Transverse colon (tissue), 4 donors: ENCODE results near the gene KRT33A.

Experiments used
- POLR2A ChIP-seq: fragments of 450-650 bp; IDR thresholded peaks from one replicate; pipeline ENCODE4 v1.6.1; 2016; ENCODE audit warnings: antibody characterized with exemption, mild to moderate bottlenecking, moderate library complexity
- POLR2AphosphoS5 ChIP-seq, 3 donors: sonication (generic); formaldehyde crosslinking; IDR thresholded peaks; one replicate each; pipeline ENCODE4 v1.6.1; 2016; ENCODE audit warnings: antibody characterized with exemption in 3 of 3
- TF ChIP-seq, protein P1 (sequence below), 5 experiments: fragments of 200-600 bp in 3 of 5; fragments of 450-650 bp in 2 of 5; sonication (generic) in 3 of 5; IDR thresholded peaks; 1 replicate in 2 of 5; 2 replicates in 3 of 5; pipeline ENCODE4 v1.5.1; 2016 to 2017; ENCODE audit warnings: antibody characterized with exemption in 5 of 5, inconsistent platforms in 3 of 5, mild to moderate bottlenecking in 2 of 5, moderate library complexity in 1 of 5

DNA sequence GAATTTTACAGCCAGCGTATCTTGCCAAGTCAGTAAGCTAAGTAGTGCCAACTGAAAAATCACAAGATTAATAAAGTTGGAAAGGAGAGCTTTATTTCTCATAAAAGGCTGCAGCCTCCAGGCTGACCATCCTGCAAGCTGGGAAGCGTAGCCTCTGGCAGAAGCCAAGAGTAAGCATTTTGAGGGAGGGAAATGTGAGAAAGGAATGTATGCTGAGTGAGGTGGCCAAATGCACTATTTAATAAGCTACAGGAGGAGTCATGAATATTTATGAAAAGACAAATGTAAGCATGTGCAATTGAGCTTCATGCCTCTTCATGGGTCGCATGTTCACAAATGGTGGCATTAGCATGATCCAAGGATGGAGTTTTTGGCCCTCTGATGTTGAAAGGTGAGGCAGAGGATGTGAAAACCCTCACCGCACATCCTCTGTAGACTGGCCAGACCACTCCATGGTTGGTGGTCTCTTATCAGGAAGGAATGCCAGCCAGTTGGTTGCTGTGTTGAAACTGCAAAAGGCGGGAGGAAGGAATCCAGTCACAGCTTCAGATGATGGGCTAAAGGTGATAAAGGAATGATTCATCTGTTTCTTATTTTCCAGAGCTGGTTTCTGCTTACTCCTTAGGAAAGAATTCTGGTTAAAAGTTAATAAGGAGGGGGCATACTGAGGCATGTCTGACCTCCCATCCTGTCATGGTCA, 9.8 kb upstream of the KRT33A start:
- TF ChIP-seq, protein P1, sequence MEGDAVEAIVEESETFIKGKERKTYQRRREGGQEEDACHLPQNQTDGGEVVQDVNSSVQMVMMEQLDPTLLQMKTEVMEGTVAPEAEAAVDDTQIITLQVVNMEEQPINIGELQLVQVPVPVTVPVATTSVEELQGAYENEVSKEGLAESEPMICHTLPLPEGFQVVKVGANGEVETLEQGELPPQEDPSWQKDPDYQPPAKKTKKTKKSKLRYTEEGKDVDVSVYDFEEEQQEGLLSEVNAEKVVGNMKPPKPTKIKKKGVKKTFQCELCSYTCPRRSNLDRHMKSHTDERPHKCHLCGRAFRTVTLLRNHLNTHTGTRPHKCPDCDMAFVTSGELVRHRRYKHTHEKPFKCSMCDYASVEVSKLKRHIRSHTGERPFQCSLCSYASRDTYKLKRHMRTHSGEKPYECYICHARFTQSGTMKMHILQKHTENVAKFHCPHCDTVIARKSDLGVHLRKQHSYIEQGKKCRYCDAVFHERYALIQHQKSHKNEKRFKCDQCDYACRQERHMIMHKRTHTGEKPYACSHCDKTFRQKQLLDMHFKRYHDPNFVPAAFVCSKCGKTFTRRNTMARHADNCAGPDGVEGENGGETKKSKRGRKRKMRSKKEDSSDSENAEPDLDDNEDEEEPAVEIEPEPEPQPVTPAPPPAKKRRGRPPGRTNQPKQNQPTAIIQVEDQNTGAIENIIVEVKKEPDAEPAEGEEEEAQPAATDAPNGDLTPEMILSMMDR (IDR thresholded peaks at IDR 0.05): no peak
- TF ChIP-seq POLR2A (no peak), POLR2AphosphoS5 (IDR thresholded peaks at IDR 0.05) (no peak)
